K562 (cell line): ENCODE results near the gene ATAD3C. TPM values are rescaled to one million over a fixed set of nuclear protein-coding genes. Genes with fewer than 3 reads are reported as not detected.

Source experiments
- CSDE1 ChIP-seq, 2 experiments: fragments of 450-650 bp; IDR thresholded peaks; 2 replicates each; pipeline ENCODE4 v1.6.1; 2016; ENCODE audit warnings: mild to moderate bottlenecking in 1 of 2
- HCFC1 ChIP-seq: IDR thresholded peaks from 2 replicates; pipeline ENCODE4 v1.6.1; 2012; ENCODE audit warnings: low read depth, low read length, improper control_type of control experiment
- HDAC6 ChIP-seq: IDR thresholded peaks from 2 replicates; pipeline ENCODE4 v1.6.1; 2012; ENCODE audit warnings: low read depth, mild to moderate bottlenecking, control low read depth, inconsistent platforms, low read length, moderate library complexity
- HMGN3 ChIP-seq: IDR thresholded peaks from 2 replicates; pipeline ENCODE4 v1.6.1; 2011; ENCODE audit warnings: borderline replicate concordance, low read depth, mild to moderate bottlenecking, mixed read lengths, low read length; ENCODE audit not compliant: insufficient read length; ENCODE audit errors: extremely low read depth
- IFI16 ChIP-seq: fragments of 250-450 bp; sonication (Bioruptor Pico); IDR thresholded peaks from 2 replicates; pipeline ENCODE4 v2.1.2; 2022; ENCODE audit warnings: mild to moderate bottlenecking, inconsistent platforms
- KAT2B ChIP-seq: IDR thresholded peaks from one replicate; pipeline ENCODE4 v1.6.1; 2012; ENCODE audit warnings: low read depth, mild to moderate bottlenecking, control low read depth, inconsistent platforms, low read length, moderate library complexity
- KDM2B ChIP-seq: fragments of 250-450 bp; sonication (Bioruptor Pico); IDR thresholded peaks from 2 replicates; pipeline ENCODE4 v1.8.0; 2021; ENCODE audit warnings: mild to moderate bottlenecking, moderate library complexity
- KDM4B ChIP-seq, 2 experiments: fragments of 450-650 bp in 1 of 2; sonication (generic) in 1 of 2; IDR thresholded peaks; 2 replicates each; pipeline ENCODE4 v1.6.1; 2016 to 2017; ENCODE audit warnings: borderline replicate concordance in 2 of 2, antibody characterized with exemption in 1 of 2, low read depth in 1 of 2, mild to moderate bottlenecking in 1 of 2
- MXI1 ChIP-seq: IDR thresholded peaks from 2 replicates; pipeline ENCODE4 v1.6.1; 2011; ENCODE audit warnings: low read depth, mild to moderate bottlenecking, improper control_type of control experiment, low read length
- MYNN ChIP-seq, 2 experiments: sonication (generic); formaldehyde crosslinking in 1 of 2; IDR thresholded peaks; 2 replicates each; pipeline versions ENCODE4 v1.5.0 to v1.6.1; 2016 to 2020; ENCODE audit warnings: antibody characterized with exemption in 1 of 2, missing genetic modification reagents in 1 of 2
- PHB ChIP-seq: fragments of 250-450 bp; sonication (Bioruptor Pico); IDR thresholded peaks from 2 replicates; pipeline ENCODE4 v1.5.0; 2021
- RBM17 ChIP-seq: fragments of 200-400 bp; formaldehyde crosslinking; IDR thresholded peaks from 2 replicates; pipeline ENCODE4 v1.6.1; 2017; ENCODE audit warnings: low read depth, mild to moderate bottlenecking, low read length, borderline replicate concordance
- ZKSCAN1 ChIP-seq: fragments of 150-350 bp; IDR thresholded peaks from 2 replicates; pipeline ENCODE4 v1.6.1; 2016; ENCODE audit warnings: low read depth, low read length
- ZZZ3 ChIP-seq: fragments of 450-650 bp; IDR thresholded peaks from 2 replicates; pipeline ENCODE4 v1.6.1; 2016; ENCODE audit warnings: antibody characterized with exemption, mild to moderate bottlenecking, moderate library complexity
- polyA plus RNA-seq, 8 experiments: library from polyadenylated mRNA; depleted of rRNA in 4 of 8; stranded (reverse) in 5 of 8; unstranded in 3 of 8; fragments of >200 nt; fragmentation: Nextera tagmentation in 2 of 8; fragmentation: Illumina TruSeq in 1 of 8; extraction: Ambion mirVana in 2 of 8; extraction: Trizol in 1 of 8; gene quantifications; 2 replicates each; pipeline versions ENCODE4 v1.2.1 to v1.2.3, GENCODE V29; 2011 to 2014; ENCODE audit warnings: inconsistent platforms in 1 of 8, missing spikeins in 1 of 8
- total RNA-seq, 7 experiments: library from RNA; depleted of rRNA in 6 of 7; stranded (reverse); fragments of >200 nt in 6 of 7; fragmentation: Illumina TruSeq in 2 of 7; extraction: Trizol in 2 of 7; gene quantifications; 2 replicates each; pipeline versions ENCODE4 v1.2.1 to v1.2.3, GENCODE V29; 2011 to 2021; ENCODE audit warnings: low replicate concordance in 1 of 7
- TF ChIP-seq, protein P1 (sequence below): fragments of 200-800 bp; sonication (Bioruptor generic); IDR thresholded peaks from 2 replicates; pipeline ENCODE4 v1.6.1; 2017; ENCODE audit warnings: missing genetic modification characterization, missing compliant biosample characterization
- TF ChIP-seq, protein P2 (sequence below): sonication (generic); formaldehyde crosslinking; IDR thresholded peaks from 2 replicates; pipeline ENCODE4 v1.8.1; 2023; ENCODE audit warnings: mild to moderate bottlenecking, missing genetic modification reagents, moderate library complexity
- TF ChIP-seq, protein P3 (sequence below): fragments of 250-450 bp; sonication (Bioruptor Pico); IDR thresholded peaks from 2 replicates; pipeline ENCODE4 v1.4.0; 2020; ENCODE audit warnings: mild to moderate bottlenecking, moderate library complexity, borderline replicate concordance
- TF ChIP-seq, protein P4 (sequence below): IDR thresholded peaks from 3 replicates; pipeline ENCODE4 v1.6.1; 2011; ENCODE audit warnings: borderline replicate concordance, mild to moderate bottlenecking, moderate library complexity; ENCODE audit not compliant: insufficient read length; ENCODE audit errors: extremely low read depth

Gene ATAD3C
- total and polyA plus RNA-seq, 9 of the 15 experiments (the other 6 are each of a cell fraction or from before 2014, with no cell fraction given): 0.03 to 0.18 TPM; not detected in 7

DNA sequence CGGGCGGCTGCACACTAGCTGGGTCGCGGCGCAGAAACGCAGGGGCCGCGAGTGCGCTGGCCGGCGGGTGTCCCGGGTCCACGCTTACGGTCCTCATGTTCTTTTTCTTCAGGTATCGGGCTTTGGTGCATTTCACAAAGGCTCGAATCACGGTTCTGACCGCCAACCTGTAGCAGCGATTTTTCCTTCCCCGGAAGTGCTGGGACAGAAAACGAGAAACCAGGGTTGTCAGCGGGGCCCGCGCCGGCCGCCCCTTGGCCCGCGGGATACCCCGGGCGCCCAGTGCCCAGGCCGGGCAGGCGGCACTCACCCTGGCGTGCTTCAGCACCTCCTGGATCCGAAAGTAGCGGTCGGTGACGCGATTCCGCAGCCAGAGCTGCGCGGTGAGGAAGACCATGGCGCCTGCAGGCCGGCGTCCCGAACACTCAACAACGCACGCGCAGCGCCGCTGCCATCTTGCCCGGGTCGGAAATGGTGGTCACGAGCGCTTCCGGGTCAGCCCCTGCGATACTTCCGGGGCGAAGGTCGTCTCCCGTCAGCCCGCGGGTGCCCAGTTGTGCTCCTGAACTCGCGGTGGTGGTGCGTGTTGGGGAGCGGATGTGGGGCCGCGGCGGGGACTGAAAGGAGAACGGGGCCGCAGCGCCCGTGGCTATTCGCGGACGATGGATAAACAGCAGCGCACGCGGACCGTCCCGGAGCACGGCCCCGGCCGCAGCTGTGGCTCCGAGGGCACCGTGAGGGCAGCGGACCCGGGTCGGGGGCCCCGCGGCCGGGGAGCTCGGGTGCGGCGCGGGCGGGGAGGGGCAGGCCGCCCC, 42.5 kb upstream of the ATAD3C start, which contains the start of gene MRPL20 (continued):
- TF ChIP-seq, protein P1, sequence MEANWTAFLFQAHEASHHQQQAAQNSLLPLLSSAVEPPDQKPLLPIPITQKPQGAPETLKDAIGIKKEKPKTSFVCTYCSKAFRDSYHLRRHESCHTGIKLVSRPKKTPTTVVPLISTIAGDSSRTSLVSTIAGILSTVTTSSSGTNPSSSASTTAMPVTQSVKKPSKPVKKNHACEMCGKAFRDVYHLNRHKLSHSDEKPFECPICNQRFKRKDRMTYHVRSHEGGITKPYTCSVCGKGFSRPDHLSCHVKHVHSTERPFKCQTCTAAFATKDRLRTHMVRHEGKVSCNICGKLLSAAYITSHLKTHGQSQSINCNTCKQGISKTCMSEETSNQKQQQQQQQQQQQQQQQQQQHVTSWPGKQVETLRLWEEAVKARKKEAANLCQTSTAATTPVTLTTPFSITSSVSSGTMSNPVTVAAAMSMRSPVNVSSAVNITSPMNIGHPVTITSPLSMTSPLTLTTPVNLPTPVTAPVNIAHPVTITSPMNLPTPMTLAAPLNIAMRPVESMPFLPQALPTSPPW (CRISPR knock-in tag): peak; percentile 71
- TF ChIP-seq, protein P2, sequence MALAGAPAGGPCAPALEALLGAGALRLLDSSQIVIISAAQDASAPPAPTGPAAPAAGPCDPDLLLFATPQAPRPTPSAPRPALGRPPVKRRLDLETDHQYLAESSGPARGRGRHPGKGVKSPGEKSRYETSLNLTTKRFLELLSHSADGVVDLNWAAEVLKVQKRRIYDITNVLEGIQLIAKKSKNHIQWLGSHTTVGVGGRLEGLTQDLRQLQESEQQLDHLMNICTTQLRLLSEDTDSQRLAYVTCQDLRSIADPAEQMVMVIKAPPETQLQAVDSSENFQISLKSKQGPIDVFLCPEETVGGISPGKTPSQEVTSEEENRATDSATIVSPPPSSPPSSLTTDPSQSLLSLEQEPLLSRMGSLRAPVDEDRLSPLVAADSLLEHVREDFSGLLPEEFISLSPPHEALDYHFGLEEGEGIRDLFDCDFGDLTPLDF (CRISPR knock-in tag): peak; percentile 26; the same call in 1 of the 2 replicates
- TF ChIP-seq KAT2B (no peak), ZZZ3 (peak; percentile 74; the same call in 1 of the 2 replicates), PHB (CRISPR knock-in tag) (no peak), RBM17 (no peak), KDM2B (CRISPR knock-in tag) (no peak), CSDE1 (IDR thresholded peaks at IDR 0.05) (peak in 1 of 2 experiments; percentile 29; a peak in 1 of 4 replicates), KDM4B (IDR thresholded peaks at IDR 0.05; ENCODE audit: borderline replicate concordance in 2 of 2, low read depth in 1 of 2) (peak in 1 of 2 experiments; percentile 100; a peak in 2 of 4 replicates), HMGN3 (no peak), MXI1 (peak; percentile 89), MYNN (IDR thresholded peaks at IDR 0.05) (no peak), MYNN (CRISPR knock-in tag; IDR thresholded peaks at IDR 0.05) (no peak), ZKSCAN1 (no peak; the same call in 1 of the 2 replicates), IFI16 (CRISPR knock-in tag) (no peak), HDAC6 (no peak), HCFC1 (peak; percentile 93)
- TF ChIP-seq, protein P3, sequence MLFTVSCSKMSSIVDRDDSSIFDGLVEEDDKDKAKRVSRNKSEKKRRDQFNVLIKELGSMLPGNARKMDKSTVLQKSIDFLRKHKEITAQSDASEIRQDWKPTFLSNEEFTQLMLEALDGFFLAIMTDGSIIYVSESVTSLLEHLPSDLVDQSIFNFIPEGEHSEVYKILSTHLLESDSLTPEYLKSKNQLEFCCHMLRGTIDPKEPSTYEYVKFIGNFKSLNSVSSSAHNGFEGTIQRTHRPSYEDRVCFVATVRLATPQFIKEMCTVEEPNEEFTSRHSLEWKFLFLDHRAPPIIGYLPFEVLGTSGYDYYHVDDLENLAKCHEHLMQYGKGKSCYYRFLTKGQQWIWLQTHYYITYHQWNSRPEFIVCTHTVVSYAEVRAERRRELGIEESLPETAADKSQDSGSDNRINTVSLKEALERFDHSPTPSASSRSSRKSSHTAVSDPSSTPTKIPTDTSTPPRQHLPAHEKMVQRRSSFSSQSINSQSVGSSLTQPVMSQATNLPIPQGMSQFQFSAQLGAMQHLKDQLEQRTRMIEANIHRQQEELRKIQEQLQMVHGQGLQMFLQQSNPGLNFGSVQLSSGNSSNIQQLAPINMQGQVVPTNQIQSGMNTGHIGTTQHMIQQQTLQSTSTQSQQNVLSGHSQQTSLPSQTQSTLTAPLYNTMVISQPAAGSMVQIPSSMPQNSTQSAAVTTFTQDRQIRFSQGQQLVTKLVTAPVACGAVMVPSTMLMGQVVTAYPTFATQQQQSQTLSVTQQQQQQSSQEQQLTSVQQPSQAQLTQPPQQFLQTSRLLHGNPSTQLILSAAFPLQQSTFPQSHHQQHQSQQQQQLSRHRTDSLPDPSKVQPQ: no peak
- TF ChIP-seq, protein P4, sequence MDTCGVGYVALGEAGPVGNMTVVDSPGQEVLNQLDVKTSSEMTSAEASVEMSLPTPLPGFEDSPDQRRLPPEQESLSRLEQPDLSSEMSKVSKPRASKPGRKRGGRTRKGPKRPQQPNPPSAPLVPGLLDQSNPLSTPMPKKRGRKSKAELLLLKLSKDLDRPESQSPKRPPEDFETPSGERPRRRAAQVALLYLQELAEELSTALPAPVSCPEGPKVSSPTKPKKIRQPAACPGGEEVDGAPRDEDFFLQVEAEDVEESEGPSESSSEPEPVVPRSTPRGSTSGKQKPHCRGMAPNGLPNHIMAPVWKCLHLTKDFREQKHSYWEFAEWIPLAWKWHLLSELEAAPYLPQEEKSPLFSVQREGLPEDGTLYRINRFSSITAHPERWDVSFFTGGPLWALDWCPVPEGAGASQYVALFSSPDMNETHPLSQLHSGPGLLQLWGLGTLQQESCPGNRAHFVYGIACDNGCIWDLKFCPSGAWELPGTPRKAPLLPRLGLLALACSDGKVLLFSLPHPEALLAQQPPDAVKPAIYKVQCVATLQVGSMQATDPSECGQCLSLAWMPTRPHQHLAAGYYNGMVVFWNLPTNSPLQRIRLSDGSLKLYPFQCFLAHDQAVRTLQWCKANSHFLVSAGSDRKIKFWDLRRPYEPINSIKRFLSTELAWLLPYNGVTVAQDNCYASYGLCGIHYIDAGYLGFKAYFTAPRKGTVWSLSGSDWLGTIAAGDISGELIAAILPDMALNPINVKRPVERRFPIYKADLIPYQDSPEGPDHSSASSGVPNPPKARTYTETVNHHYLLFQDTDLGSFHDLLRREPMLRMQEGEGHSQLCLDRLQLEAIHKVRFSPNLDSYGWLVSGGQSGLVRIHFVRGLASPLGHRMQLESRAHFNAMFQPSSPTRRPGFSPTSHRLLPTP: no peak
